NCI-H2171 treated with DMSO at 0.1 percent for 48 hours (cell line): ENCODE measurements around the gene RAMP1.
A peak's percentile ranks its signal among the peaks of the same experiment; 100 is the strongest.

Source experiments
- DNase-seq: peaks from one replicate; lab custom pipeline; 2025; lab: John Stamatoyannopoulos, UW

The RAMP1 gene

DNA sequence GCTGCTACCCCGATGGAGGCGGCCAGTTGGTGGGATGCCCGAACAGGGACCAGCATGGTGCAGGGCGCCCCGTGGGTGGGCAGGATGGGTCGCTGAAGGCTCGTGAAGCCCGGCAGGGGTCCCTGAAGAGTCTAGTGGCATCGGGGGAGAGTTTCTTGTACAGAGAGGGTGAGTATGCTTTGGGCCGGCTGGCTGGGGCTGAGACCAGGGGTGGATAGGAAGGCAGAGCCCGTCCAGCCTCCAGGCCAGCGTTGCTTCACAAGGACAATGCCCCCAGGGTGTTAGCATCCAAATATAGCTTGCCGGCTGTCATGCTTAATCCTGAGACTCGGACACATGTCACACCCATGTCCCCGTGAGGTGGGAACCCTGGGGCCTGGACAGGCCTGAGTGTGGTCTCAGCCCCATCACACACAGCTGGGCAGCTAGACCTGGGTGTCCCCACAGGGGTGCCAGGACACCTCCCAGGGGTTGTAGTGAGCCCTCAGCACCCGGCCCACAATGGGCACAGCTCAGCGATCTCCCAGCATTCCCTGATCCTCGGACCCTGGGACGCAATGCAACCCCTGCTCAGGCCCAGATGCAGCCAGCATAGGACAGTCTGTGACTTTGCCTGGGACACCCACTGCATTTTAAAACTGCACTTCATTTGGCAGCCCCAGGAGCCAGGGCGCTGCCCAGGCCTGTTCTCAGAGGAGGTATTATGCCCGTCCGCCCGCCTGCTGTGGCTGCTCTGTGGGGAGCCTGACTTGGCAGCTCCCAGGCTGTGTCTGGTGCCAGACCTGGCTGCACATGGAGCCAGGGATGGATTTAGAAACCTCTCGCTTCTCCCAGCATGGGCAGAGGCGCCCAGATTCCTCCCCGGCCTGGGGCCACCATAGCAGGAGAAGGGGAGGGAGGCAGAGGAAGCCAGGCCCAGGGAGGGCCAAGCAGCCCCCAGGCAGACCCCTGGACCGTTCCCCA is 36.4 kb downstream of the RAMP1 start:
- DNase-seq = peak; percentile 65

DNA sequence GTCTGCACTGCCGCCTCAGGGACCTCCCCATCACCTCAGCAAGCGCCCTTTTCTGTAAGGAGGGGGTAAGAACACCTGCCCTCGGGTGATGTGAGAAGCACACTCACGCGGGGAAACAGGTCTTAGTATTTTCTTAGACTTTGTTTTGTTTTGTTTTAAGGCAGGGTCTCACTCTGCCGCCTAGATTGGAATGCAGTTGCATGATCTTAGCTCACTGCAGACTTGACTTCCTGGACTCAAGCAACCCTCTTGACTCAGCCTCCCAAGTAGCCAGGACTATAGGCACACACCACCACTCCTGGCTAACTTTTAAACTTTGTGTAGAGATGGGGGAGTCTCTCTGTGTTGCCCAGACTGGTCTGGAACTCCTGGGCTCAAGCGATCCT is 37.1 kb downstream of the RAMP1 start:
- DNase-seq = no peak

DNA sequence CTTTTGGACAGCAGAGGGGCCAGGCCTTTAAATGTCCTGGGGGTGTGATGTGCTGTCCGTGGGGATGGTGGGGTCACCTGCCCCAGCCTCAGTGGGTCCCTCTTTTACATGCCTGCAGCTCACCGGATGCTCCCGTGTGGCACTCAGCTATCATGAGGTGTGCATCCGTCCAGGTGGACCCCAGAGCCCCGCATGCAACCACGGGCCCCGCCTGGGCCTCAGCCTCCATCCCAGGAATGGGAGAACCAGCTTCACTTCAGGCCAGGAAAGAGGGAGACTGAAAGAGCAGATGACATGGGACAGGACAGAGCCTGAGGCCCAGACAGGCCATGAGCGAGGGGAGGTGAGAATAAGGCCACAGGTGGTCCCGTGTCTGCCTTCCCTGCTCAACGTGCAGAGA is 37.5 kb downstream of the RAMP1 start:
- DNase-seq = no peak

DNA sequence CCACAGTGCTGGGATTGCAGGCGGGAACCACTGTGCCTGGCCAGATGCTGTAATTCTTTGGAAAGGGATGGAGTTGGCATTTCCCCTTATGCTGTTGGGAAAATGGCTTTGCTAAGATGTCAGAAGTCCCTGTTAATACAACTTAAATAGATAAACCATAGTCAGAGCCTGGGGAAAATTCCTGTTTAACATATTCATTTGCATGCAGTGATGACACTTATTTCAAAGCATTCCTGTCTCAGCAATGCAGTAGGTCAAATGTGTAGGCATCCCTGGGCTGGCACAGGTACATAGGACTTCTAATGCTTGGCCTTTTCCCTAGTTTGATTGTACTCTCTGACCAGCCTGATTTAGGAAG is 38.6 kb downstream of the RAMP1 start:
- no peak for DNase-seq

DNA sequence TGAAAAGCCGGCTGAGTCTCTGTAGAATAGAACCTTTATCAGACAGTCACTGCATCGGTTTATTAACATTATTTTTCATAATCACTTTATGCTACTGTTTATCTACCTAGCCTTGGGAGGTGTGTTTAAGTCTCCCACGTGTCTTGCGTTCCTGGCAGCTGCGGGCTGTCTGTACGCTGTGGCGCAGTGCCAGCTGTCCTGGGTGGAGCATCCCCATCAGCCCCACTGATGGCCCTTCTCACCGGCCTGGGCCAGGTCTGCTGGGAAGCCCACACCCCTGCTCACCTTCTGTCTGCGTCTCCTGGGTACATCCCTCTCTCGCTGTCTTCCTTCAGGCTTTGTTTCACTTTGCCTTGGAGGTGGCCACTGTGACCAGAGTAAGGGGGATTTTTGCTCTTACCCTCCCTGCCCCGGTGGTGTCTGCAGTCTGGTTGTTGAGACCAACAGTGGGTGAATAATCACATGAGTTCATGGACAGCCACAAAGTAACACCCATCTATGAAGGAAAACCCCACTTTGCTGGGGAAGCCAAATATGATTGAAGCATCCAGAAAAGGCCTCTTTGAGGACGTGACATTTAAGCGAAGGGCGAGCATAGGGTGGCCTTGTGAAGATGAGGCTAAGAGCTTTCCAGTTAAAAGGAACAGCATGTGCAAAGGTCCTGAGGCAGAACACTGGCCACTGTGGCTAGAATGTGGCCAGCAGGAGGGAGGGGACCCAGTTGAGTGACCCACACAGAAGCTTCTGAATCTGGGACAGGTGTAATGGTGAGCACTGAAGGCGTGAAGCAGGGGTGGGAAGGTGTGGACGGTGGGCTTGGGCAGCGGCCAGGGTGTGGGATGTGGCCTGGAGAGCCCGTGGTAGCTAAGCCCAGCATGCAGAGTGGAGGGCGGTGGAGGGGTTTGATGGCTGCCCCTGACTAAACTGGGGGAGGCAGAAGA is 41.7 kb downstream of the RAMP1 start:
- peak; percentile 8 for DNase-seq

DNA sequence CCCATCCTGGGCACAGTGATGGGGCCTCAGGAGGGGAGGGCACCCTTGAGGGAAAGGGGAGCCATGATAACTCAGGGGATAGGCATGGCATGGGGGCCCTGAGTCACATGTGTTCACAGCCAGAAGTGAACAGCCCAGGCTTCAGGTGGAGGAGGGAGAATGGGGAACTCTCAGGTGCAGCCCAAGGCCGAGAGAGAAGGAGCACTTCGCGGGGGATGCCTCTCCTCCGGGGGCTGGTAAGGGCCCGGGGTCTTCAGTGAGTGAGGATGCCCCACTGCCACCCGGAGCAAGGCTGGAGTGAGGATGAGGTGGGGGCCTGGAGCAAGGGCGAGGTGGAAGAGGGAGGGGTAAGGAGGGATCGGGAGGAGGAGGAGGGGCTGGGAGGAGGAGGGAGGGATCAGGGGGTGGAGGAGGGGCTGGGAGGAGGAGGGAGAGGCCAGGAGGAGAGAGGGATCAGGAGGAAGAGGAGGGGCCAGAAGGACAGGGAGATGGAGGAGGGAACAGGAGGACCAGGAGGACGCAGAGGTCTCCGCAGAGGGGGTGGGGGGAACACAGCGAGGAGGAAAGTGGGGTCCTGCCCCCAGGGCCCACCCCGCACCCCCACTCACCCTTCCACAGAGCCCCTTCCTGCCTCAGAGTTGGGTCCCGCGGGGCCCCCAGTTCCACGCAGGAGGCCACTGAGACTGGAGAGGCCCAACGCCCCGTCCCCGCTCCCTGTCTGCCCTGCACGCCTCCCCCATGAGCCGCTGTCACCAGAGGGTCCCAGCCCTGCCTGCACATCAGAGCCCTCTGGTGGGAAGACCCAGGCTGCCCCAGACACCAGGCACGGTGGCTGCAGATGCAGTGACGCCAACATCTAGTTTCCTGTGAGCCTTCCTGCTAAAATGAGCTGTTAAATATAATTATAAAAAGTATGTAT is 42.8 kb downstream of the RAMP1 start:
- DNase-seq = no peak

DNA sequence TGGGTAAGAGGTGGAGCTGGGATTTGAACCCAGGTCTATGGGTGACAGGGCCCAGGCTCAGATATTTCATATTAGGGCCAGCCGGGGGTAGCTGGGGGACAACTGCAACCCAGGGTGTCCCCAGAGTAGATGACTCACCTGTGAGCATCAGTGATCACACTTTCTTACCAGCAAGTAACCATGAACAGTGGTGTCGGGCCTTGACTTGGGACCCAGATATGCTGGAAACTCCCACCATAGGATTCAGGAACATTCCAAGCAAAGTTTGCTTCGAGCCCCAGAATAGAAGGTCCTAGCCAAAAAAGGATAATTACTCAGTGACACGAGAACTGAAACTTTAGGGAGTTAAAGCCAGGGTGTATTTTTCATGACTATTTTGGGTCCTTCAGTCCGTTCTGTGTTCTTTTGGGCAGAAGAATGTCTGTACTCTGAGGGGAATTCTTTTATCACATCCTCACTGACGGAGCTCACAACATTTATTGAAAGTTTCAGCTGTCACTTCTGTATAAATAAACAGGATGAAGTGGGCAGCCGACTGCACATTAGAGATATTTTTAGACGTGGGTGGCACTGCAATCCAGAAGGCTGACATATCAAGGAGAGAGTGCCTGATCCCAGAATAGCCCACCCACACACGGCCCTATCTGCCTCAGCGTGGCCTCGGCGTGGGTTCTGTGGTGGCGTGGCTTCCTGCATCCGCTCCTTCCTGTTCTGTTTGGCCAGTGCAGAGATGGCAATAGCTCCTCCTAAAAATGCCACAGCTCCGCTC is 45.6 kb downstream of the RAMP1 start:
- DNase-seq = no peak

DNA sequence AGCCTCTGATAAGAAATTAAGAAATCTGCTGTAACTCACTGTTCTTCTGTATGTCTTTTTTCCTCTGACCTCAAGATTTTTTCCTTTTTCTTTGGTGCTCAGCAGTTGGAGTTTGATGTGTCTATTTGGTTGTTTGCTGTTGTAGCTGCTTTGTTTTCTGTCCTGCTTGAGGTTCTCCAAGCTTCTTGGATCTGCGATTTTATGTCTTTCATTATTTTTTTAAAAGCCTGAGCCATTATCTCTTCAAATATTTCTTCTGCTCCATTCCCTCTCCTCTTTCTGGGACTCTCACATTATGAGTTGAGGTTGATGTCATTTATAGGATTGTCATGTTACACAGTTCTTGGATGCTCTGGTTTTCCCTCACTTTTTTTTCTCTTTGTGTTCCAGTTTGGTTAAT is 47.7 kb downstream of the RAMP1 start:
- no peak for DNase-seq

DNA sequence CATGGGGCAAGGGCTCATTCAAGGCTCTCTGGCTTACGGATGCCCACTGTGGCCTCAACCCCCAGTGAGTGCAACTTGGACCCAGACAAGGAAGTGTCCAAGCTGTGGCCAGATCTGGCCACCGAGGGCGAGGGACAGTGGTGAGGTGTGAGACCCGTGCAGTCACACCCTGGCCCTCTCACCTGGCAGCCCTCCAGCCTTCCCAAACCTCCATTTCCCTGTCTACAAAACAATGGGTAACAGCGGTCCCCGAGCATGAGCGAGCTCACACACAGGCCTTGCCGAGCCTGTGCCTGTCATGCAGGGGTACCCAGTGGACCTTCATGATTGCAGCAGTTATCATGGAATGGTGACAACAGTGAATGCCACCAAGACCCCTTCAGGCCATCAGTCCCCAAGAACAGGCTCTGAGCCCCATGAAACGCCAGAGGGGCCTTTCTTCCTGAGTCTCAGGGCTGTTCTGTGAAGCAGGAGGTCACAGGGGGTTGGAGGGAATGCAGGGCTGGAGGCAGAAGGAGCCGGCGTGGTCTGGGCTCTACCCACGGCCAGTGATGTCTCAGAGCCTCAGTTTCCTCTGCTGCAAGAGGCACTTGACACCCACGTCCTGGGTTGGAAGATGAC is 49.8 kb downstream of the RAMP1 start:
- no peak for DNase-seq

DNA sequence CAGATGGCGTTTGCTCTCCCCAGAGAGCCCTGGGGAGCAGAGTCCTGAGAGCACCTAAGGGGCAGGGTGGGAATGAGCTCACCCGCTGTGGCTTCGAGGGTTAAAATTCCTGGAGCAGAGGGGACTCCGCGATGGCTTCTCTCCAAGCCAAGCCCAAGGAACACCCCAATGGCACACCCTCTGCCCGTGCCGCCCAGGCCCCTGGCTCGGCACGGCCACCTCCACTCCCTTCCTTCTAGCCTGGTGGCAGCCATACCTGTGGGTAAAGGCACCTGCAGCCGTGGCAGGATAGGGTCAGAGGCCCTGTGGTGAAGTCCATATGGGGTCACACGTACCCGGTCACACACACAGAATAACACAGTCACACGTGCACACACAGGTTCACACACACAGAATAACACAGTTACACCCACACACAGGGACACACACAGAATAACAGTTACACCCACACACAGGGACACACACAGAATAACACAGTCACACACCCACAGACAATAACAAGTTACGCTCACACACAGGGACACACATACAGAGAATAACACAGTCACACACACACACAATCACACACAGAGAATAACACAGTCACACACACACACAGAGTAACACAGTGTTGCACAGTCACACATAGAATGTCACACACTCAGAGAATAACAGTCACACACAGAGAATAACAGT is 50.5 kb downstream of the RAMP1 start:
- DNase-seq = no peak

DNA sequence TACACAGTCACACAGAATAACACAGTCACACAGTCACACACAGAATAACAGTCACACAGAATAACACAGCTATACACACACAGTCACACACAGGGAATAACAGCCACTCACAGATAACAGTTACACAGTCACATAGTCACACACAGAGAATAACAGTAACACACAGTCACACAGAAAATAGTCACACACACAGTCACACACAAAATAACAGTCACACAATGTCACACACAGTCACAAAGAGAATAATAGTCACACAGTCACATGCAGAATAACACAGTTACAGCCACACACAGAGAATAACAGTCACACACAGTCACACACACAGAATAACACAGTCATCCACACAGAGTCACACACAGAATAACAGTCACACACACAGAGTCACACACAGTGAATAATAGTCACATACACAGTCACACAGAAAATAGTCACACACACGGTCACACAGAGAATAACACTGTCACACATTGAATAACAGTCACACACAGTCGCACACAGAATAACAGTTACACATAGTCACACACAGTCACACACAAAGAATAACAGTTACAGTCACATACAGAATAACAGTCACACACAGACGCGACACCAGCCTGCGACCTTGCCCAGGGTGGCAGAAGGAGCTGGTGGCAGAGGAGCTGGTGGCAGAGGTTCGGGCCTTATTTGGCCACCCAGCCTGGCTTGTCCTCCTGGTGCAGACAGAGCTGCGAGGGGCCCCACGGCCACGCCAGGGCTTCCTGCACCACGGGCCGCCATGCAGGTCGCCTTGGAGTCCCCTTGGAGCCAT is 51.3 kb downstream of the RAMP1 start:
- DNase-seq = no peak

DNA sequence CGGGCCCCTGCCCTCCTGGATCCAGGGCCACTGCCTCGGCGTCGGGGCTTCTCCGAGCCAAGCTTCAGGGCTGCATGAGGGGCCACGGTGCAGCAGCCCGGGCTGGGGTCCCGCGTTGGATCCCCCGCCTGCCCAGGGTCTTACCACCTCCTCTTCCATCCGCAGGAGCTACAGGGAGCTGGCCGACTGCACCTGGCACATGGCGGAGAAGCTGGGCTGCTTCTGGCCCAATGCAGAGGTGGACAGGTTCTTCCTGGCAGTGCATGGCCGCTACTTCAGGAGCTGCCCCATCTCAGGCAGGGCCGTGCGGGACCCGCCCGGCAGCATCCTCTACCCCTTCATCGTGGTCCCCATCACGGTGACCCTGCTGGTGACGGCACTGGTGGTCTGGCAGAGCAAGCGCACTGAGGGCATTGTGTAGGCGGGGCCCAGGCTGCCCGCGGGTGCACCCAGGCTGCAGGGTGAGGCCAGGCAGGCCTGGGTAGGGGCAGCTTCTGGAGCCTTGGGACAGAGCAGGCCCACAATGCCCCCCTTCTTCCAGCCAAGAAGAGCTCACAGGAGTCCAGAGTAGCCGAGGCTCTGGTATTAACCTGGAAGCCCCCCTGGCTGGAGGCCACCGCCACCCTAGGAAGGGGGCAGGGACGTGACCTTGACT is 52.1 kb downstream of the RAMP1 start:
- no peak for DNase-seq

DNA sequence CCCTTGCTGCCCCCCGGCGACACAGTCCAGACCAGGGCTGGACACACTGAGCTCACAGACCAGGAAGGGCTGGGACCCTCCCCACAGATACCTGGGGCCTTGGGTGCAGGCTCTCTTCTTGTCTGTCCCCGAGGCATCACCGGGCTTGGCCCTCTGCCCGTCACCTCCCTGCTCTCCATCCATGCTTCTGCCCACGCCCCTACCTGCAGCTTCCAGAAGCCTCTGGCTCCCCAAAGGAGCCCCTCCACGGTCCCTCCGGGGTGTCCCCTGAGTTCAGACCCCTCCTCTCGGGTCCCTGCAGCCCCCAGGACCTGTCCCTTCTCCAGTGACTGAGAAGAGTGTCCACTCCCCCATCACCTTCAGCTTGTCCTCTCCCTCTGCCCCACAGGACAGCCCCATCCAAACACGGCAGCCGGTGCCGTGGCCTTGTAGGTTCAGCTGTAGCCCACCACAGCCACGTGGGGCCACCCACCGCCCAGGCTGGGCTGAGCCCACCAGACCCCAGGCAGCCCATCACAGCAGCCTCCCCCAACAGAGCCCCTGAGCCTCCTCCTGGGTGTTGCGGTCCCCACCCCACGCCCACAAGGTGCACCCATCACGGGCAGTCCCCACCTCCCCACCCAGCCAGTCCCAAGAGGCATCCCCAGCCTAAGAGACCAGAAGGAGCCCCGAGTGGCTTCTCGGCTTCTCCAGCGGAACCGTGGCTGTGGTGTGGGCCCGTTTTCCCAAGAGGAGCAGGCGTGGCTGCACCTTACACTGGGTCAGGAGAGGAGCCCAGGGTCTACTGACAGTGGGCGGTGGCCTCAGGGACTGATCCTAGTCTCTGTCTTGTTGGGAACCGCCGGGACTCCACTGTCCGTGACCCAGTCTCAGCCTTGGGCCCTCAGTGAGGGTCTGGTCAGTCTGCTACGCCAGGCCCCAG is 53.1 kb downstream of the RAMP1 start:
- DNase-seq = no peak

DNA sequence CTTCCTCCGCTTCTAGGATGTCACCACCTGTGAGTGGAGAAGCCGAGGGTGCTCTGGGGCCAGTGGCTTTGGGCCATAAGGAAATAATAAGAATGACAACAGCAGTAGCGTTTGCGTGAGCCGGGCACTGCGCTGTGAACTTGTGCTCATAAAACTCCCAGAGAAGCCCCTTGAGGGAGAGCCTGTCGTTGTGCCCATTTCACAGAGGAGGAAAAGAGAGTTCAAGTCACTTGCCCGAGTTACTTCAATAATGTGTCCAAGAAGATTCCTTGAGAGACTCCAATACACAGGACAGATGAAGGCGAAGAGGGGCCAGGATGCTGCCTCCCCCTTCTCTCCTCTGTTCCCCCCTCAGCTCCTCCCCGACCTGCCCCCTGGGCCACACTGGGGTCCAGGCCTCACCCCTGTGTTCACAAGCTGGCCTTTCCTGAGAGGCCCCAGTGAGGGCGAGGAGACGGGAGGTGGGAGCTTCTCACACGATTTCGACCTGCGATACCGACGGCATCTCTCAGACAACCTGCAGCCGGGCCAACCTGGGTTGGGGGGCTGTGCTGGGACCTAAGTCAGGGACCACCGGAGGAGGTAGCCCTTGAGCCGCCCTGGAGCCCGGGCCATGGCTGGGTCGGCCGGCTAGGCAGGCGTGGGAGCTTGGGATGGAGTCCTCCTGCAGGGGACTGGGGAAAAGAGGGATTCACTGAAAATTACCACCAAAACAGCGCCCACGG is 53.9 kb downstream of the RAMP1 start:
- no peak for DNase-seq

DNA sequence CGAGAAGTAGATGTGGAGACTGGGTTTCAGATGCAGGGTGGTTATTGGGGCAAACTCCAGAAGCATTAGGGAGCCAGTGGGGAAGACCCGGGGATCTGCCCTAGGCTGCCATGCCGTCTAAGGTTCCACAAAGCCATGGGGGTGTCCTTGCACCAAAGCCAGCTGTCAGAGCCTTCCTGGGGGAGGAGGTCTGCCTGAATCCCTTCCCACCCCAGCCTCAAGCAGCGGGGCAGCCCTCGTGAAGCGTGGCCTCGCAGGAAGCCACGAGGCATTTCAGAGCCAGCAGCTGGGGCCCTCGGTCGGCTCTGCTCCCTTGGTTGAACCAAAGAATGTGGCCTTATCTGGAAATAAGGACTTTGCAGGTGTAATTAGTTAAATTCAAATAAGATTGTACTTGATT is 56.2 kb downstream of the RAMP1 start:
- no peak for DNase-seq

DNA sequence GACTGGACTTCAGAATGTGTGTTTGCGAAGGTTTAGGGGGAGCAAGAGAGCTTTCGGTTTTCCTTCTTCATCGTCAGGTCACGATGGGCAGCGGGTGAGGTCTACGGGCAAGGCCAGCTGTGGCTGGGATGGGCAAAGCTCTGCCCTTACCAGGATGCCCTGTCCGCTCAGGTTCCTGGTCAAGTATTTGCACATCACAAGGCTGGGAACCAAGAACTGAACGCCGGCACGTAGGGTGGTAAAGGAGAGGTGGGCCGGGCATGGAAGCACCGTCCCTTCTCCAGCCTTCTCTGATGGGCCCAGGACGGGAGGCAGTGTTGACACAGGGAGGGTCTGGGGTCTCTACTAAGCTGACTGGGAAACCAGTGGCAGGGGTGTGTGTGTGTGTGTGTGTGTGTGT is 56.9 kb downstream of the RAMP1 start:
- DNase-seq = no peak
